Activated CD4-positive, alpha-beta T cell treated with anti-CD3 and anti-CD28 coated beads for 36 hours (primary cell): Measurements from ENCODE around the gene CAMK2B. TPM values are rescaled to one million over a fixed set of nuclear protein-coding genes. Genes with fewer than 3 reads are reported as not detected.

ENCODE experiments used
- ATAC-seq: fragments of 200-7000 bp; cut with Tn5 transposase; one replicate; pipeline ENCODE4 v1.10.0; 2021; ENCODE audit warnings: mild to moderate bottlenecking, moderate library complexity
- CTCF ChIA-PET: fragments of 350-600 bp; sonication (Branson Sonifier 250); formaldehyde crosslinking; loops from one replicate; lab custom pipeline; 2021; ENCODE audit warnings: antibody characterized with exemption; lab: Charles Lee
- POLR2A ChIA-PET: fragments of 350-600 bp; sonication (Branson Sonifier 250); formaldehyde crosslinking; loops from one replicate; lab custom pipeline; 2021; ENCODE audit warnings: antibody characterized with exemption, inconsistent platforms; lab: Charles Lee
- DNase-seq: peaks from one replicate; pipeline ENCODE4 v3.0.0-alpha.2; 2020
- H3K27ac Mint-ChIP-seq: one replicate; pipeline ENCODE4 v1.8.0; 2021; ENCODE audit warnings: mixed read lengths
- H3K27me3 Mint-ChIP-seq: one replicate; pipeline ENCODE4 v1.8.0; 2021; ENCODE audit warnings: mixed read lengths
- H3K36me3 Mint-ChIP-seq: one replicate; pipeline ENCODE4 v1.8.0; 2021; ENCODE audit warnings: low read depth, mixed read lengths
- H3K4me1 Mint-ChIP-seq: one replicate; pipeline ENCODE4 v1.8.0; 2021; ENCODE audit warnings: mixed read lengths
- H3K4me3 Mint-ChIP-seq: one replicate; pipeline ENCODE4 v1.8.0; 2021; ENCODE audit warnings: mild to moderate bottlenecking, moderate library complexity, mixed read lengths
- H3K9me3 Mint-ChIP-seq: one replicate; pipeline ENCODE4 v1.8.0; 2021; ENCODE audit warnings: low read depth, mixed read lengths
- intact Hi-C, 2 experiments: fragments of 100-400 bp; cut with DNase I in 1 of 2; cut with micrococcal nuclease in 1 of 2; formaldehyde crosslinking; loops; one replicate each; pipeline versions ENCODE4 v1.14.2 to v1.15.1; 2022 to 2024; cut with DNase I, micrococcal nuclease
- total RNA-seq, 2 experiments: library from RNA; stranded (reverse); gene quantifications; one replicate each; pipeline ENCODE4 v1.2.3, GENCODE V29; 2021

The CAMK2B gene
- total RNA-seq, 2 experiments from 2014 or later, result 1.1 to 1.8 TPM

- H3K9me3 Mint-ChIP-seq, result peaks cover 4% of the 10 kb centered on the region
- DNase-seq, result peak; percentile 32
- ATAC-seq, result peak; percentile 61
- intact Hi-C loops, result loop anchor here (1.0 to 5.0 kb wide), 2 partner anchors 129 to 219 kb away; no protein-coding TSS in a partner anchor
- no peaks in the 10 kb centered on the region for H3K4me1 Mint-ChIP-seq
- H3K4me3 Mint-ChIP-seq, result no peak overlapping the region
- ChIA-PET POLR2A (no interaction called here), CTCF (interaction anchor here (0.6 to 1.4 kb wide), 7 partner anchors 19 to 232 kb away, joined by 3 read pairs; no protein-coding TSS in a partner anchor)
- peaks cover 9% of the 10 kb centered on the region for H3K27me3 Mint-ChIP-seq
- no peaks in the 10 kb centered on the region for H3K36me3 Mint-ChIP-seq
- H3K27ac Mint-ChIP-seq, result no peak overlapping the region
Observed at GRCh38 chr7:44348300-44348699, 22.9 kb upstream of the CAMK2B start.

- ChIA-PET POLR2A (interaction anchor here (0.6 to 0.7 kb wide), 2 partner anchors 24 to 90 kb away, joined by 3 to 4 read pairs; no protein-coding TSS in a partner anchor), CTCF (interaction anchor here (0.5 to 1.2 kb wide), 6 partner anchors 9 to 564 kb away, joined by 3 read pairs; no protein-coding TSS in a partner anchor)
- no peak for ATAC-seq
- DNase-seq, result no peak
- no peaks in the 10 kb centered on the region for H3K36me3 Mint-ChIP-seq
- peaks cover 6% of the 10 kb centered on the region for H3K9me3 Mint-ChIP-seq
- no peak overlapping the region for H3K4me3 Mint-ChIP-seq
- no peak overlapping the region for H3K27ac Mint-ChIP-seq
- H3K4me1 Mint-ChIP-seq, result no peaks in the 10 kb centered on the region
- peaks cover 9% of the 10 kb centered on the region for H3K27me3 Mint-ChIP-seq
- intact Hi-C loops, result loop anchor here (1.0 to 5.0 kb wide), 2 partner anchors 130 to 220 kb away; no protein-coding TSS in a partner anchor
Observed at GRCh38 chr7:44347546-44348114, 22.2 kb upstream of the CAMK2B start.

- CTCF ChIA-PET, result interaction anchor here (1.1 kb wide), 1 partner anchor 219 kb away, joined by 4 read pairs; no protein-coding TSS in a partner anchor
- Mint-ChIP-seq H3K27ac (no peak overlapping the region), H3K36me3 (no peaks in the 10 kb centered on the region), H3K9me3 (peaks cover 6% of the 10 kb centered on the region), H3K27me3 (peaks cover 9% of the 10 kb centered on the region), H3K4me1 (no peaks in the 10 kb centered on the region), H3K4me3 (no peak overlapping the region)
- ATAC-seq (no peak), DNase-seq (no peak)
- intact Hi-C loops, result loop anchor here in 1 of 2 experiments (5.0 kb wide), 1 partner anchor 221 kb away; no protein-coding TSS in a partner anchor
- POLR2A ChIA-PET, result no interaction called here
Observed at GRCh38 chr7:44346063-44346462, 20.7 kb upstream of the CAMK2B start.

DNA sequence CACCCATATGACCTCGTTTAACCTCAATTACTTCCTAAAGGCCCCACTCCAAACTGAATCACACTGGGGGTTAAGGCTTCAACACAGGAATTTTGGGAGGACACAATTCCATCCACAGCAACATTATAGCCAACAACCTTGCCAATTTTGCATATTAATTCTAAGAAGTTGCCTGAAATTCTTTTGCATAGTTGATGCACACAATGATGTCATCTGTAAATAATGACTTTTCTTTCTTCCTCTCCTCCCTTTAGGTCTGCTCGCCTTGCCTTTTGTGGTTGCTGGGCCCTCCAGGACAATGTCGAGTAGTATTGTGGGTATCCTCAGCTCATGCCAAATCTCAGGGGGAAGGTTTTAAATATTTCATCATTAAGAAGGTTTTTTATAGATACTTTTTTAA, 16.0 kb upstream of the CAMK2B start:
- Mint-ChIP-seq H3K4me3 (no peak overlapping the region), H3K4me1 (no peaks in the 10 kb centered on the region), H3K27me3 (peaks cover 2% of the 10 kb centered on the region), H3K27ac (no peak overlapping the region), H3K36me3 (no peaks in the 10 kb centered on the region), H3K9me3 (peaks cover 3% of the 10 kb centered on the region)
- ChIA-PET POLR2A (no interaction called here), CTCF (no interaction called here)
- ATAC-seq, result no peak
- intact Hi-C loops, result no loop called here
- DNase-seq, result no peak

DNA sequence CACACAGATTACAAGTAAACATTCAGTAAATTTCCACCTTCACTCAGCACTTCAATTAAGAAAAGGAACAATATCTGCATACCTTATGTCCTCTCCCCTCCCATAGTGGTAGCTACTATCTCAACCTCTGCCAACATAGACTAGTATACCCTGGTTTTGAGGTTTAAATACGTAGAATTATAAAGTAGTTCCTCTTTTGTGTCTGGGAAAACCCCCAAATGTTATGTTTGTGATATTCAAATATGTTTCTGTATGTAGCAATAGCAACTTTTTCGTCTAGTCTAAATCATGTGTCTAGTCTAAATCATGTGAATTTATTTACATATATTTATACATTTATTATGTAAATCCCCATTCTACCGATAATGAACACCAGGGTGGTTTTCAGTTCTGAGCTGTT, 13.2 kb upstream of the CAMK2B start:
- CTCF ChIA-PET, result no interaction called here
- H3K36me3 Mint-ChIP-seq, result no peaks in the 10 kb centered on the region
- H3K27me3 Mint-ChIP-seq, result peaks cover 5% of the 10 kb centered on the region

DNA sequence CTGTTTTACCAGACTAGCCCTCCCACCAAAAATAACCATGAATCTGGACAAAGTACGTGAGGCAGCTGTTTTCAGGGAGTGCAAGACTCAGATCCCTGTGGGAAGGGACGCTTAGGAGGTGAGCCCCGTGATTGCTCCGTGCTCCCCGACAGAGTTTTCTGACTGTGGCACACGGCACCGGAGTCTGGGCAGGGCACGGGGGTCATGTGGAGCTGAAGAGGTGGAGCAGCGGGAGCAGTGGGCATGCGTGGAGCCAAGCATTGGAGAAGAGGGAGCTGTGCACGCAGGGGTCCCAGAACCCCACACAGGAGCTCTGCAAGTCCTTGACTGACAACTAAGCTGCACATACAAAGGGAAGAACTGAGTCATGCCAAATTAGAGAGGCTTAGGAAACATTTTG, 11.1 kb upstream of the CAMK2B start:
- intact Hi-C loops, result no loop called here
- H3K27ac Mint-ChIP-seq, result no peak overlapping the region
- no peak overlapping the region for H3K4me3 Mint-ChIP-seq
- ChIA-PET POLR2A (no interaction called here), CTCF (interaction anchor here (1.0 kb wide), 1 partner anchor 135 kb away, joined by 3 read pairs; no protein-coding TSS in a partner anchor)
- H3K36me3 Mint-ChIP-seq, result no peaks in the 10 kb centered on the region
- peaks cover 5% of the 10 kb centered on the region for H3K27me3 Mint-ChIP-seq
- no peak for ATAC-seq
- DNase-seq, result no peak
- H3K9me3 Mint-ChIP-seq, result peaks cover 7% of the 10 kb centered on the region
- H3K4me1 Mint-ChIP-seq, result no peaks in the 10 kb centered on the region

More for the DNA sequence above, 13.2 kb upstream of the CAMK2B start:
- Mint-ChIP-seq H3K9me3 (peaks cover 8% of the 10 kb centered on the region), H3K4me1 (no peaks in the 10 kb centered on the region), H3K27ac (no peak overlapping the region), H3K4me3 (no peak overlapping the region)
- no peak for DNase-seq
- intact Hi-C loops, result no loop called here
- ATAC-seq, result no peak
- POLR2A ChIA-PET, result no interaction called here

DNA sequence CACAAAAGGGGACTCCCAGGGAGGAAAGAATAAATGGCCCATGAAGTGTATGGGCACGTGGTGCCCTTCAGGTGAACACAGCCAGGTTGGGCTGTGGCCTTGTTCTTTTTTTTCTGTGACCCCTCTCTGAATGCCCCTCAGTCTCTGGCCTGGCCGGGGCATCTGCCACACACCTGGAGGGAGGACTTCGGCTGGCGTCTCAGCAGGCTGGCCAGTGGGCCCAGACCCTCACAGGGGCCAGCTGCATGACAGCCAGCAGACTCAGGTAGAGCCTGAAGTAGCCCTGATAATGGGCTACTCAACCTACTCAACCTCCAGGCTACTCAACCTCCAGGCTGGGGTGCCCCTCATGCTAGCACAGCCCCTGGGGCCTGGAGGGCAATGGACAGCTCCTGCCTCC, 9.8 kb upstream of the CAMK2B start:
- H3K36me3 Mint-ChIP-seq, result no peaks in the 10 kb centered on the region
- H3K27me3 Mint-ChIP-seq, result peaks cover 5% of the 10 kb centered on the region
- peaks cover 7% of the 10 kb centered on the region for H3K9me3 Mint-ChIP-seq
- ChIA-PET POLR2A (no interaction called here), CTCF (interaction anchor here (0.5 kb wide), 1 partner anchor 140 kb away, joined by 3 read pairs; no protein-coding TSS in a partner anchor)
- DNase-seq (no peak), ATAC-seq (no peak)
- no peak overlapping the region for H3K27ac Mint-ChIP-seq
- no peak overlapping the region for H3K4me3 Mint-ChIP-seq
- H3K4me1 Mint-ChIP-seq, result no peaks in the 10 kb centered on the region
- intact Hi-C loops, result no loop called here

GRCh38 chr7:44334734-44335097, 9.3 kb upstream of the CAMK2B start:
- POLR2A ChIA-PET, result no interaction called here
- no peaks in the 10 kb centered on the region for H3K36me3 Mint-ChIP-seq
- H3K9me3 Mint-ChIP-seq, result peaks cover 7% of the 10 kb centered on the region
- DNase-seq, result no peak
- CTCF ChIA-PET, result no interaction called here
- H3K4me1 Mint-ChIP-seq, result no peaks in the 10 kb centered on the region
- H3K27me3 Mint-ChIP-seq, result peaks cover 5% of the 10 kb centered on the region
- H3K4me3 Mint-ChIP-seq, result no peak overlapping the region
- intact Hi-C loops, result no loop called here
- H3K27ac Mint-ChIP-seq, result no peak overlapping the region
- no peak for ATAC-seq

- ChIA-PET CTCF (no interaction called here), POLR2A (no interaction called here)
- H3K27me3 Mint-ChIP-seq, result peaks cover 5% of the 10 kb centered on the region
- no peak overlapping the region for H3K4me3 Mint-ChIP-seq
- ATAC-seq, result no peak
- no peak for DNase-seq
- no peak overlapping the region for H3K27ac Mint-ChIP-seq
- H3K9me3 Mint-ChIP-seq, result peaks cover 7% of the 10 kb centered on the region
- no peaks in the 10 kb centered on the region for H3K36me3 Mint-ChIP-seq
- H3K4me1 Mint-ChIP-seq, result no peaks in the 10 kb centered on the region
- intact Hi-C loops, result no loop called here
Observed at GRCh38 chr7:44333911-44334733, 8.7 kb upstream of the CAMK2B start.

DNA sequence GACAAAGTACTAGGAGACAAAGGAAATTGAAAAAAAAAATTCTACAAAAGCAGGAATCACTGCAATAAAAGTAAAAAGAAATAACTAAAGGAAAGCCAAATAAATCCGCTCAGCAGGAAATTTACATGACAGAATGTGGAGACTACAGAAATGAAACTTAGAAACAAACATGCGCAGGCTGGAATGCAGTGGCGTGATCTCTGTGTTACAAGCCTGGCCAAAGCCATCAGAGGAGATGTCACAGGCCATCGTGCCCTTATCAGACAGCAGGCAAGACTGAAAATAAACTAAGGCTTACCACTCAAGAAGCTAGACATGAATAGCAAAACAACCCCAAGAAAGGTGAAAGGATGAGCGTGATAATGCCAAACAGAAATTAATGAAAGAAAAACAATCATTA, 6.3 kb upstream of the CAMK2B start:
- POLR2A ChIA-PET, result no interaction called here
- Mint-ChIP-seq H3K27me3 (peaks cover 7% of the 10 kb centered on the region), H3K27ac (no peak overlapping the region), H3K4me3 (no peak overlapping the region), H3K36me3 (no peaks in the 10 kb centered on the region), H3K9me3 (peaks cover 5% of the 10 kb centered on the region), H3K4me1 (no peaks in the 10 kb centered on the region)
- CTCF ChIA-PET, result no interaction called here
- DNase-seq (no peak), ATAC-seq (no peak)
- intact Hi-C loops, result no loop called here

- POLR2A ChIA-PET, result interaction anchor here (0.6 kb wide), 1 partner anchor 447 kb away, joined by 3 read pairs; no protein-coding TSS in a partner anchor
- H3K9me3 Mint-ChIP-seq, result no peaks in the 10 kb centered on the region
- H3K27ac Mint-ChIP-seq, result no peak overlapping the region
- H3K27me3 Mint-ChIP-seq, result peaks cover 11% of the 10 kb centered on the region
- H3K4me1 Mint-ChIP-seq, result peaks cover 4% of the 10 kb centered on the region
- no peak for ATAC-seq
- CTCF ChIA-PET, result interaction anchor here (0.6 kb wide), 1 partner anchor 205 kb away, joined by 3 read pairs; no protein-coding TSS in a partner anchor
- no peak overlapping the region for H3K4me3 Mint-ChIP-seq
- H3K36me3 Mint-ChIP-seq, result no peaks in the 10 kb centered on the region
- intact Hi-C loops, result no loop called here
- no peak for DNase-seq
Observed at GRCh38 chr7:44330331-44330730, 4.9 kb upstream of the CAMK2B start.
